Measurements from ENCODE around the gene MTREX. TPM values are rescaled to one million over a fixed set of nuclear protein-coding genes. Genes with fewer than 3 reads are reported as not detected.

The MTREX gene
- total and polyA plus RNA-seq, 2 of the 8 experiments (the other 6 are each of a cell fraction or from before 2014, with no cell fraction given) = 16.0 to 130 TPM

GRCh38 chr5:55313870-55314617 lies 6.3 kb downstream of the MTREX start:
- Histone ChIP-seq H3K4me2 (ENCODE audit: insufficient read depth in 1 of 2, low read depth in 2 of 2, low read length in 2 of 2) (no peak overlapping the region), H2BK15ac (ENCODE audit: low read length) (no peak overlapping the region), H2BK120ac (replicated peaks; ENCODE audit: low read depth, low read length) (no peak overlapping the region), H2BK12ac (ENCODE audit: low read depth, low read length) (no peak overlapping the region), H4K20me1 (replicated peaks in 1 of 2; ENCODE audit: control insufficient read depth in 1 of 2, insufficient read depth in 2 of 2, low read length in 2 of 2) (peaks cover 4 to 7% of the 10 kb centered on the region in 2 experiments), H3K79me1 (ENCODE audit: low read depth, low read length) (peaks cover 6% of the 10 kb centered on the region), H2AFZ (ENCODE audit: low read length) (no peak overlapping the region), H3K4ac (replicated peaks; ENCODE audit: insufficient read length, low read depth, low read length) (no peak overlapping the region), H3K9me3 (ENCODE audit: insufficient read depth in 2 of 2, low read depth in 1 of 2, low read length in 1 of 2) (no peaks in the 10 kb centered on the region), H3K79me2 (ENCODE audit: control insufficient read depth in 1 of 2, insufficient read depth in 2 of 2, low read length in 2 of 2) (peaks cover 31 to 100% of the 10 kb centered on the region in 2 experiments), H2BK20ac (ENCODE audit: low read length) (no peak overlapping the region), H3K9ac (replicated peaks in 1 of 4; ENCODE audit: extremely low read depth in 1 of 4, low read depth in 3 of 4, low read length in 3 of 4) (no peak overlapping the region), H4K91ac (replicated peaks; ENCODE audit: insufficient read length, low read length) (no peak overlapping the region), H3K4me1 (replicated peaks in 1 of 4; ENCODE audit: control insufficient read depth in 3 of 4, insufficient read depth in 4 of 4, low read length in 3 of 4) (peaks cover 0 to 3% (median 0%) of the 10 kb centered on the region in 4 experiments; a peak in 2 of 7 replicates), H3K27ac (ENCODE audit: low read depth, low read length) (no peak overlapping the region), H4K5ac (ENCODE audit: insufficient read length, low read depth, low read length) (no peak overlapping the region), H3K4me3 (ENCODE audit: extremely low read depth in 1 of 4, insufficient read depth in 2 of 4, low read depth in 3 of 4, low read length in 4 of 4) (no peak overlapping the region), H2AK5ac (ENCODE audit: low read depth, low read length) (no peak overlapping the region), H3K36me3 (ENCODE audit: control insufficient read depth in 2 of 4, insufficient read depth in 4 of 4, low read length in 3 of 4) (peaks cover 0 to 4% (median 0%) of the 10 kb centered on the region in 4 experiments; a peak in 3 of 8 replicates), H3K56ac (replicated peaks; ENCODE audit: insufficient read length, low read depth, low read length) (no peak overlapping the region), H3K14ac (ENCODE audit: insufficient read length) (no peak overlapping the region), H4K8ac (ENCODE audit: extremely low read depth, insufficient read depth, low read length) (no peak overlapping the region), H3K23ac (ENCODE audit: insufficient read length) (no peak overlapping the region), H3K23me2 (ENCODE audit: low read depth, low read length) (no peaks in the 10 kb centered on the region), H3K18ac (ENCODE audit: extremely low read depth, low read length) (no peak overlapping the region), H2BK5ac (ENCODE audit: low read depth, low read length) (no peak overlapping the region), H3K27me3 (replicated peaks in 1 of 4; ENCODE audit: control insufficient read depth in 3 of 4, extremely low read depth in 1 of 4, insufficient read depth in 3 of 4, low read length in 3 of 4) (no peaks in the 10 kb centered on the region)
- no peak for TF ChIP-seq TAF7 (optimal IDR thresholded peaks at IDR 0.05; ENCODE audit: borderline replicate concordance, low read depth, low read length)
- TF ChIP-seq NANOG (IDR thresholded peaks at IDR 0.05; ENCODE audit: insufficient read depth, low read depth, low read length, poor library complexity, severe bottlenecking) = no peak
- no peak for TF ChIP-seq MAFK (IDR thresholded peaks at IDR 0.05; ENCODE audit: low read depth, low read length)
- TF ChIP-seq HDAC2 (IDR thresholded peaks at IDR 0.05; ENCODE audit: borderline replicate concordance in 1 of 2, low read depth in 2 of 2, low read length in 2 of 2) = no peak
- TF ChIP-seq SUZ12 (IDR thresholded peaks at IDR 0.05; ENCODE audit: low read length) = no peak
- TF ChIP-seq CBX8 (IDR thresholded peaks at IDR 0.05; ENCODE audit: borderline replicate concordance, low read depth, low read length) = no peak
- no peak for TF ChIP-seq POLR2AphosphoS5 (IDR thresholded peaks at IDR 0.05; ENCODE audit: low read depth, low read length)
- no peak for TF ChIP-seq TAF1 (IDR thresholded peaks at IDR 0.05; ENCODE audit: low read depth, low read length)
- TF ChIP-seq CHD1 (IDR thresholded peaks at IDR 0.05; ENCODE audit: low read depth, low read length) = no peak
- TF ChIP-seq E2F6 (IDR thresholded peaks at IDR 0.05) = no peak
- TF ChIP-seq CTBP2 (IDR thresholded peaks at IDR 0.05; ENCODE audit: borderline replicate concordance, insufficient read depth, insufficient read length, low read length) = no peak
- POLR2A ChIA-PET (ENCODE audit: partially characterized antibody) = no interaction called here
- no peak for FAIRE-seq
- WGBS, 2 experiments (ENCODE audit: extremely low coverage in 1 of 2, insufficient coverage in 1 of 2, insufficient read length in 1 of 2, insufficient replicate concordance in 2 of 2, low coverage in 1 of 2, low lambda C conversion rate in 2 of 2, missing lambda C conversion rate in 1 of 2) = 81% methylated on average over 5 of the region's 5 CpGs; no CpG with 5 or more reads in 1 of the 2 experiments
- CTCF ChIA-PET (ENCODE audit: partially characterized antibody) = interaction anchor here (1.0 kb wide), 1 partner anchor 30 kb away, joined by 4 read pairs; no protein-coding TSS in a partner anchor
- DNase-seq (ENCODE audit: low read depth in 1 of 2, low spot score in 2 of 2) = no peak
